GM12878 (cell line): ENCODE results near the gene IL17B. TPM values are rescaled to one million over a fixed set of nuclear protein-coding genes. Genes with fewer than 3 reads are reported as not detected.
A peak's percentile ranks its signal among the peaks of the same experiment; 100 is the strongest.
"Not testable (repeated sequence)": the region's sequence is repeated elsewhere in the genome, so short reads cannot be mapped to it uniquely, and the experiment has no call there.

Experiments
- ATAC-seq: fragments of 200-7000 bp; cut with Tn5 transposase; 3 replicates; pipeline ENCODE4 v1.9.1; 2020; ENCODE audit warnings: mild to moderate bottlenecking, moderate library complexity
- BruUV-seq: library from RNA; stranded (reverse); fragments of 400-500 nt; replicated peaks from 2 replicates; lab custom pipeline; 2021; lab: Mats Ljungman, UMichigan
- CTCF ChIA-PET: fragments of 300-600 bp; sonication (Branson Sonifier 250); formaldehyde crosslinking; extraction: SDS; loops from one replicate; lab custom pipeline; 2021; ENCODE audit warnings: inconsistent platforms; lab: Yijun Ruan, JAX
- POLR2A ChIA-PET: fragments of 350-600 bp; formaldehyde crosslinking; extraction: SDS; loops from one replicate; lab custom pipeline; 2021; ENCODE audit warnings: inconsistent platforms; lab: Charles Lee
- RAD21 ChIA-PET: fragments of 300-600 bp; sonication (Branson Sonifier 250); formaldehyde crosslinking; loops from one replicate; lab custom pipeline; 2023; ENCODE audit warnings: antibody characterized with exemption; ENCODE audit not compliant: unreplicated experiment; lab: Charles Lee
- SMC1A ChIA-PET: fragments of 300-600 bp; sonication (Branson Sonifier 250); formaldehyde crosslinking; loops from one replicate; lab custom pipeline; 2023; ENCODE audit not compliant: unreplicated experiment, uncharacterized antibody; lab: Charles Lee
- DNase-seq: peaks from one replicate; pipeline ENCODE4 v3.0.0-alpha.2; 2011; ENCODE audit warnings: low read depth, low spot score
- FAIRE-seq: peaks from 3 replicates; lab custom pipeline; 2011; peaks lifted over from hg19 to GRCh38; lab: Jason Lieb, UNC
- H2AFZ ChIP-seq: 2 replicates; pipeline ENCODE4 v1.6.0; 2011; ENCODE audit warnings: low read depth, low read length, control low read depth; ENCODE audit not compliant: control insufficient read depth
- H3K27ac ChIP-seq: 2 replicates; pipeline ENCODE4 v1.5.1; 2011; ENCODE audit warnings: control low read depth; ENCODE audit not compliant: control insufficient read depth, insufficient read depth
- H3K27me3 ChIP-seq, 2 experiments: replicated peaks in 1 of 2; 2 replicates each; pipeline versions ENCODE4 v1.6.0 to v1.6.1; 2011; ENCODE audit warnings: low read length in 1 of 2; ENCODE audit not compliant: control insufficient read depth in 2 of 2, insufficient read depth in 2 of 2
- H3K36me3 ChIP-seq, 2 experiments: 2 replicates each; pipeline ENCODE4 v1.5.1; 2011; ENCODE audit warnings: low read length in 1 of 2; ENCODE audit not compliant: control insufficient read depth in 2 of 2, insufficient read depth in 2 of 2
- H3K4me1 ChIP-seq: 2 replicates; pipeline ENCODE4 v1.6.1; 2011; ENCODE audit warnings: mild to moderate bottlenecking, low read length, moderate library complexity, mixed read lengths; ENCODE audit not compliant: control insufficient read depth, insufficient read depth
- H3K4me2 ChIP-seq: 2 replicates; pipeline ENCODE4 v1.6.0; 2011; ENCODE audit warnings: control low read depth; ENCODE audit not compliant: control insufficient read depth, insufficient read depth
- H3K4me3 ChIP-seq: fragments of 200-600 bp; sonication (generic); 2 replicates; pipeline ENCODE4 v1.5.1; 2016
- H3K79me2 ChIP-seq: 2 replicates; pipeline ENCODE4 v1.6.0; 2011; ENCODE audit warnings: low read length; ENCODE audit not compliant: control insufficient read depth, insufficient read depth
- H3K9ac ChIP-seq: 2 replicates; pipeline ENCODE4 v1.8.0; 2011; ENCODE audit warnings: low read length, control low read depth, mixed read lengths; ENCODE audit not compliant: control insufficient read depth, insufficient read depth
- H3K9me3 ChIP-seq: replicated peaks from 3 replicates; pipeline ENCODE4 v1.5.1; 2011; ENCODE audit warnings: mild to moderate bottlenecking, low read length; ENCODE audit not compliant: control insufficient read depth, insufficient read depth
- H4K20me1 ChIP-seq: 2 replicates; pipeline ENCODE4 v1.6.0; 2011; ENCODE audit not compliant: control insufficient read depth, insufficient read depth
- BCL3 ChIP-seq: IDR thresholded peaks from 2 replicates; pipeline ENCODE4 v1.6.1; 2011; ENCODE audit warnings: borderline replicate concordance, low read depth, mild to moderate bottlenecking, moderate library complexity, low read length; ENCODE audit not compliant: insufficient read depth, poor library complexity, severe bottlenecking
- CHD2 ChIP-seq: IDR thresholded peaks from 2 replicates; pipeline ENCODE4 v1.6.1; 2011; ENCODE audit warnings: low read depth, low read length, improper control_type of control experiment, borderline replicate concordance
- ELK1 ChIP-seq: IDR thresholded peaks from 2 replicates; pipeline ENCODE4 v1.6.1; 2012; ENCODE audit warnings: low read depth, low read length, improper control_type of control experiment
- GATAD2B ChIP-seq: fragments of 450-650 bp; conservative IDR thresholded peaks from 2 replicates; pipeline ENCODE4 v1.6.1; 2017; ENCODE audit warnings: low read depth, mild to moderate bottlenecking, moderate library complexity
- KAT2A ChIP-seq: conservative IDR thresholded peaks from 2 replicates; pipeline ENCODE4 v1.6.1; 2011; ENCODE audit warnings: low read depth, low read length; ENCODE audit not compliant: control insufficient read depth
- MTA2 ChIP-seq: fragments of 450-650 bp; IDR thresholded peaks from 2 replicates; pipeline ENCODE4 v1.6.1; 2016; ENCODE audit warnings: low read depth, mild to moderate bottlenecking, moderate library complexity
- MYC ChIP-seq: IDR thresholded peaks from 2 replicates; pipeline ENCODE4 v1.6.1; 2011; ENCODE audit warnings: mild to moderate bottlenecking, low read length, moderate library complexity, inconsistent platforms; ENCODE audit not compliant: insufficient read depth, insufficient replicate concordance, insufficient read length, severe bottlenecking
- NR2F1 ChIP-seq: fragments of 450-650 bp; conservative IDR thresholded peaks from 2 replicates; pipeline ENCODE4 v1.6.1; 2017; ENCODE audit warnings: mild to moderate bottlenecking
- PAX5 ChIP-seq: IDR thresholded peaks from 2 replicates; pipeline ENCODE4 v1.6.1; 2011; ENCODE audit warnings: low read depth, low read length, borderline replicate concordance
- WGBS: methylation state at CpG from one replicate; pipeline ENCODE4 v1.1.6; 2016; ENCODE audit warnings: low lambda C conversion rate; ENCODE audit not compliant: insufficient replicate concordance, insufficient coverage; ENCODE audit errors: missing lambda C conversion rate; 5-methylcytosine and 5-hydroxymethylcytosine counted together
- in situ Hi-C: fragments of 300-500 bp; cut with MboI; formaldehyde crosslinking; loops from 9 replicates; pipeline ENCODE4 v1.14.3; 2018; ENCODE audit warnings: mixed read lengths
- intact Hi-C: fragments of 100-400 bp; cut with micrococcal nuclease; formaldehyde crosslinking; loops from one replicate; pipeline ENCODE4 v1.14.2; 2022; ENCODE audit not compliant: unreplicated experiment
- polyA plus RNA-seq, 11 experiments: library from polyadenylated mRNA; depleted of rRNA in 4 of 11; unstranded in 6 of 11; stranded (reverse) in 5 of 11; fragments of >200 nt; fragmentation: Nextera tagmentation in 4 of 11; fragmentation: Illumina TruSeq in 1 of 11; extraction: Ambion mirVana in 4 of 11; extraction: Trizol in 1 of 11; gene quantifications; 1 replicate in 1 of 11; 2 replicates in 10 of 11; pipeline versions ENCODE4 v1.2.1 to v1.2.3, GENCODE V29; 2011 to 2016; ENCODE audit warnings: inconsistent platforms in 2 of 11, missing spikeins in 2 of 11, low read depth in 1 of 11
- total RNA-seq, 4 experiments: library from RNA; depleted of rRNA in 3 of 4; stranded (reverse); fragments of >200 nt in 3 of 4; fragmentation: Illumina TruSeq in 1 of 4; extraction: Trizol in 1 of 4; gene quantifications; 2 replicates each; pipeline versions ENCODE4 v1.2.1 to v1.2.3, GENCODE V29; 2013 to 2021

IL17B gene
- total and polyA plus RNA-seq, 10 of the 15 experiments (the other 5 are each of a cell fraction or from before 2014, with no cell fraction given) = not detected

GRCh38 chr5:149391524-149391923 lies 12.4 kb upstream of the IL17B start:
- TF ChIP-seq ELK1 = no peak
- no peak for TF ChIP-seq GATAD2B
- no peak for TF ChIP-seq CHD2
- TF ChIP-seq MTA2 = no peak
- TF ChIP-seq KAT2A = no peak
- TF ChIP-seq PAX5 = no peak
- TF ChIP-seq MYC = no peak
- TF ChIP-seq BCL3 = peak; percentile 68
- no peak for TF ChIP-seq NR2F1
- FAIRE-seq (no peak), DNase-seq (no peak), ATAC-seq (no peak)
- Histone ChIP-seq H2AFZ (no peak overlapping the region), H3K79me2 (no peaks in the 10 kb centered on the region), H3K9ac (no peak overlapping the region), H3K4me2 (no peak overlapping the region), H3K9me3 (no peaks in the 10 kb centered on the region), H3K27ac (no peak overlapping the region), H4K20me1 (no peaks in the 10 kb centered on the region), H3K27me3 (peaks cover 2% of the 10 kb centered on the region in 2 experiments; a peak in 2 of 4 replicates), H3K4me1 (no peaks in the 10 kb centered on the region), H3K4me3 (no peak overlapping the region), H3K36me3 (no peaks in the 10 kb centered on the region)
- WGBS = 60% methylated on average over 6 of the region's 6 CpGs
- ChIA-PET SMC1A (interaction anchor here (1.2 to 2.3 kb wide), 2 partner anchors 44 to 228 kb away, joined by 3 to 5 read pairs; no protein-coding TSS in a partner anchor), RAD21 (no interaction called here), CTCF (interaction anchor here (12.8 kb wide), 1 partner anchor 42 kb away, joined by 137 read pairs; no protein-coding TSS in a partner anchor), POLR2A (interaction anchor here (0.6 kb wide), 1 partner anchor 200 kb away, joined by 3 read pairs; no protein-coding TSS in a partner anchor)
- intact Hi-C loops (no loop called here), in situ Hi-C loops (no loop called here)
- no TSS peak for BruUV-seq

GRCh38 chr5:149391076-149391475 lies 12.0 kb upstream of the IL17B start:
- in situ Hi-C loops, FAIRE-seq: not testable (repeated sequence)
- RAD21 ChIA-PET = interaction anchor here (1.6 kb wide), 1 partner anchor 9 kb away, joined by 4 read pairs; no protein-coding TSS in a partner anchor

More at GRCh38 chr5:149391076-149391475, 12.0 kb upstream of the IL17B start:
- H4K20me1 ChIP-seq, H3K4me3 ChIP-seq, H3K79me2 ChIP-seq, H3K9me3 ChIP-seq, H3K4me2 ChIP-seq, H3K36me3 ChIP-seq, H3K9ac ChIP-seq, H3K4me1 ChIP-seq, DNase-seq, H3K27ac ChIP-seq, BruUV-seq, intact Hi-C loops, H3K27me3 ChIP-seq, H2AFZ ChIP-seq, ATAC-seq: not testable (repeated sequence)
- 3% methylated on average over 6 of the region's 6 CpGs for WGBS
- ChIA-PET SMC1A (interaction anchor here (0.8 to 2.3 kb wide), 7 partner anchors 40 to 228 kb away, joined by 3 to 5 read pairs (median 3); no protein-coding TSS in a partner anchor), CTCF (interaction anchor here (0.7 to 12.8 kb wide), 7 partner anchors 9 to 174 kb away, joined by 3 to 137 read pairs (median 5); no protein-coding TSS in a partner anchor), POLR2A (interaction anchor here (0.6 kb wide), 1 partner anchor 200 kb away, joined by 3 read pairs; no protein-coding TSS in a partner anchor)
